Retinal pigment epithelial cell (primary cell): ENCODE results near the gene TCF19.

ENCODE experiments used
- DNase-seq: peaks from one replicate; pipeline ENCODE4 v3.0.0-alpha.2; 2010; ENCODE audit warnings: low read depth
- H3K4me3 ChIP-seq: 2 replicates; pipeline ENCODE4 v1.5.1; 2011; ENCODE audit warnings: mild to moderate bottlenecking, low read length, control low read depth, moderate library complexity
- TF ChIP-seq, protein P1 (sequence below): conservative IDR thresholded peaks from 2 replicates; pipeline ENCODE4 v1.5.1; 2011; ENCODE audit warnings: low read depth, low read length, control low read depth, inconsistent platforms

The TCF19 gene

GRCh38 chr6:31142361-31142761 is 16.0 kb upstream of the TCF19 start:
- TF ChIP-seq, protein P1, sequence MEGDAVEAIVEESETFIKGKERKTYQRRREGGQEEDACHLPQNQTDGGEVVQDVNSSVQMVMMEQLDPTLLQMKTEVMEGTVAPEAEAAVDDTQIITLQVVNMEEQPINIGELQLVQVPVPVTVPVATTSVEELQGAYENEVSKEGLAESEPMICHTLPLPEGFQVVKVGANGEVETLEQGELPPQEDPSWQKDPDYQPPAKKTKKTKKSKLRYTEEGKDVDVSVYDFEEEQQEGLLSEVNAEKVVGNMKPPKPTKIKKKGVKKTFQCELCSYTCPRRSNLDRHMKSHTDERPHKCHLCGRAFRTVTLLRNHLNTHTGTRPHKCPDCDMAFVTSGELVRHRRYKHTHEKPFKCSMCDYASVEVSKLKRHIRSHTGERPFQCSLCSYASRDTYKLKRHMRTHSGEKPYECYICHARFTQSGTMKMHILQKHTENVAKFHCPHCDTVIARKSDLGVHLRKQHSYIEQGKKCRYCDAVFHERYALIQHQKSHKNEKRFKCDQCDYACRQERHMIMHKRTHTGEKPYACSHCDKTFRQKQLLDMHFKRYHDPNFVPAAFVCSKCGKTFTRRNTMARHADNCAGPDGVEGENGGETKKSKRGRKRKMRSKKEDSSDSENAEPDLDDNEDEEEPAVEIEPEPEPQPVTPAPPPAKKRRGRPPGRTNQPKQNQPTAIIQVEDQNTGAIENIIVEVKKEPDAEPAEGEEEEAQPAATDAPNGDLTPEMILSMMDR: no peak

GRCh38 chr6:31143148-31143547 is 15.2 kb upstream of the TCF19 start:
- DNase-seq: no peak
- TF ChIP-seq, protein P1: no peak
- H3K4me3 ChIP-seq: no peak overlapping the region

More at GRCh38 chr6:31142361-31142761, 16.0 kb upstream of the TCF19 start:
- DNase-seq: no peak
- H3K4me3 ChIP-seq: no peak overlapping the region

DNA sequence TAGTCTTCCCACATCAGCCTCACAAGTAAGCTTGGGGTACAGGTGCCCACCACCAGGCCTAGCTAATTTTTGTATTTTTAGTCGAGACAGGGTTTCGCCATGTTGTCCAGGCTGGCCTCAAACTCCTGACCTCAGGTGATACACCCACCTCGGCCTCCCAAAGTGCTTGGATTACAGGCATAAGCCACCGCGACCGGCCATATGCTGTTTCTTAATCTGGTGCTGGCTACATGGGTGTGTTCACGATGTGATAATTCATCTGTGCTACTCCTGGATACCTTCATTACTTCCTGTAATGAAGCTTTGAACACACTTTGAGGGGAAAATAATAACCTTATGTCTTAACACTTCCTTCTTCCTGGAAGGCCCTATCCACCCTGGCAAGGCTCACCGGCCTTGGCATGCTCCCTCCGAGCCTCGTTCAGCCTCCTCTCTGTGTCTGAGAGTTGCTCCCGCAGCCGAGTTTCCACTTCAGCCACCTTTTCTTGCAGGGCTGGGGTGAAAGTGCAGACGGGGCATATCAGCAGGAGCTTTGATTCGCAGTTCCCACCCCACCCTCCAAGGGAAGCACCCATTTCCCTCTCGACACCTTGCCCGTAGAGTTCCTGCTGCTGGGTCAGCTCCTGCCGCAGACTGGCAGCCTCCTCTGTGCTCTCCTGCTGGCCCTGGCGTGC is 14.0 kb upstream of the TCF19 start:
- no peak overlapping the region for H3K4me3 ChIP-seq
- TF ChIP-seq, protein P1: no peak
- no peak for DNase-seq

- H3K4me3 ChIP-seq: no peak overlapping the region
- DNase-seq: no peak
- TF ChIP-seq, protein P1: no peak
Observed at GRCh38 chr6:31144970-31145340, 13.4 kb upstream of the TCF19 start.

DNA sequence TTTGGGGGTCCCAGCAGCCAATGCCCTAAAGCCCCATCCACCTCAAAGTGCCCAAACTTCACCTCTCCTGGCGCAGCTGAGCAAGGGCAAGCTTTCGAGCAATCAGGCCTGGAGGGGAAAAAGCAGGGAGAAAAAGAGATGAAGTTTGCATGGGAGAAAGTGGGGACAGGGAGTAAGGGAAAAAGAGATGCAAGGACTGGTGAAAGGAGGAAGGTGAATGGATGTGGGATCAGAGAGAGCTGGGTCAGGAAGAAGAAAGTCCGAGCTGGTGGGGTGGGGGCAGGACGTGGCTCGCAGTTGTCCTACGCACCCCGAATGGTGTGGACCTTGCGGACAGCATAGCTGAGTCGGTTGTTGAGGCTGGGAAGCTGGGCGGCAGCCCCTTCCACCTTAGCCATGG is 13.0 kb upstream of the TCF19 start:
- DNase-seq: no peak
- H3K4me3 ChIP-seq: no peak overlapping the region
- TF ChIP-seq, protein P1: no peak

DNA sequence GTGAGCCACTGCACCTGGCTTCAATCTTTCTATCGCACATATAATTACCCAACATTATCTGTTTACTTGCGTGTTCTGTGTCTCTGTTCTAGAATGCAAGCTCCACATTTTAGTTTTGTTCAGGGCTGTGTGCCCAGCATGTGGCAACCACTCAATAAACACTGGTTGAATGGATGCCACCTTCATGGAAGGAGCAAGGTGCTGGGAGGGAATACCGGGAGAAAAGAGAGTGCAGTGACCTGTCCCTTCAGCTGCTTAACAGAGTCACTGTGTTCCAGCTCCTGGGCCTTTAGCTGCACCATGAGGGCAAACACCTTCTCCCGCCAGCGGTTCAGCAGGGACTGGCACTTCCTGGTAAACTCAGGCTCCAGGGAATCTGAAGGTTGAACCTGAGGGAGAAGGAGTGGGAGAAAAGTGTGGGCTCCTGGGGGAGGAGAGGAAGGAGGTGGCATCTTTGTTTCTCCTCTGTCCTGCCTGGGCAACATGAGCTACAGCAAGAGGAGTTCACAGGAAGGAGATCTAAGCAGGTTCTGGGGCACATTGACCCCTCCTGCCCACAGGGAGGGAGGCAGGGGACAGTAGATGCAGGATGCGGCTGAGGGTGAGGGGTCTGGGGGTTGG is 8.5 kb upstream of the TCF19 start:
- no peak overlapping the region for H3K4me3 ChIP-seq
- TF ChIP-seq, protein P1: no peak
- DNase-seq: no peak

GRCh38 chr6:31152781-31153180 is 5.6 kb upstream of the TCF19 start:
- DNase-seq: no peak
- TF ChIP-seq, protein P1: no peak
- no peak overlapping the region for H3K4me3 ChIP-seq
